ENCODE data around the gene TMEM126A.

DNA sequence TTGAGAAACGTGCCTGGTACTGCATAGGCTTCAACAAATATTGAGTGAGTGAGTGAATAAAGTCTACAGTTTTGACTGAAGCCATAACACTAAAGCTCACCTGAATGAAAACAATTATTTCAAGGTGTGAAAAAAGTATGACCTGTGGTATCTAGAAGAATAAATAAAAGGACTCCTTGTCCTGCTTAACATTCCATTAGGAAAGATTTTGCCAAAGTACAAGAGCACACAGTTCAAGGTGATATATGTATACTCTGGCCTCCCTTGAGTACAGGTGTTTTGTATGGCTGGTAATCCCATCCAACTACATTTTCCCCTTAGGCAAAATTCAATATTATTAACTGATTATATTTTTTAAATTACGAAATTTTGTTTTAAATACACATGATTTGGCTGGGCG, 18.9 kb downstream of the TMEM126A start:
- TF ChIP-seq, protein P1, sequence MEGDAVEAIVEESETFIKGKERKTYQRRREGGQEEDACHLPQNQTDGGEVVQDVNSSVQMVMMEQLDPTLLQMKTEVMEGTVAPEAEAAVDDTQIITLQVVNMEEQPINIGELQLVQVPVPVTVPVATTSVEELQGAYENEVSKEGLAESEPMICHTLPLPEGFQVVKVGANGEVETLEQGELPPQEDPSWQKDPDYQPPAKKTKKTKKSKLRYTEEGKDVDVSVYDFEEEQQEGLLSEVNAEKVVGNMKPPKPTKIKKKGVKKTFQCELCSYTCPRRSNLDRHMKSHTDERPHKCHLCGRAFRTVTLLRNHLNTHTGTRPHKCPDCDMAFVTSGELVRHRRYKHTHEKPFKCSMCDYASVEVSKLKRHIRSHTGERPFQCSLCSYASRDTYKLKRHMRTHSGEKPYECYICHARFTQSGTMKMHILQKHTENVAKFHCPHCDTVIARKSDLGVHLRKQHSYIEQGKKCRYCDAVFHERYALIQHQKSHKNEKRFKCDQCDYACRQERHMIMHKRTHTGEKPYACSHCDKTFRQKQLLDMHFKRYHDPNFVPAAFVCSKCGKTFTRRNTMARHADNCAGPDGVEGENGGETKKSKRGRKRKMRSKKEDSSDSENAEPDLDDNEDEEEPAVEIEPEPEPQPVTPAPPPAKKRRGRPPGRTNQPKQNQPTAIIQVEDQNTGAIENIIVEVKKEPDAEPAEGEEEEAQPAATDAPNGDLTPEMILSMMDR (IDR thresholded peaks at IDR 0.05; ENCODE audit: low read depth, low read length): no peak
- no peak for TF ChIP-seq EZH2phosphoT487 (IDR thresholded peaks at IDR 0.05; ENCODE audit: low read depth)

All from OCI-LY3 (cell line).